Astrocyte (in vitro differentiated cells and primary cell): ENCODE data around the gene S100A1. TPM values are rescaled to one million over a fixed set of nuclear protein-coding genes. Genes with fewer than 3 reads are reported as not detected.

Experiments
- DNase-seq: peaks from one replicate; pipeline ENCODE4 v3.0.0-alpha.2; 2010; ENCODE audit warnings: low read depth
- FAIRE-seq: peaks from 2 replicates; lab custom pipeline; 2011; peaks lifted over from hg19 to GRCh38; lab: Jason Lieb, UNC
- H2AFZ ChIP-seq: 2 replicates; pipeline ENCODE4 v1.6.0; 2012; ENCODE audit warnings: low read depth, low read length, inconsistent platforms
- H3K27ac ChIP-seq: 2 replicates; pipeline ENCODE4 v1.5.1; 2011; ENCODE audit warnings: low read depth, low read length, inconsistent platforms
- H3K27me3 ChIP-seq: 2 replicates; pipeline ENCODE4 v1.6.0; 2011; ENCODE audit warnings: low read length, inconsistent platforms; ENCODE audit not compliant: insufficient read depth
- H3K36me3 ChIP-seq: 2 replicates; pipeline ENCODE4 v1.5.1; 2011; ENCODE audit warnings: low read length, inconsistent platforms; ENCODE audit not compliant: insufficient read depth
- H3K4me1 ChIP-seq: 2 replicates; pipeline ENCODE4 v1.5.1; 2011; ENCODE audit warnings: low read length, inconsistent platforms; ENCODE audit not compliant: insufficient read depth
- H3K4me2 ChIP-seq: 2 replicates; pipeline ENCODE4 v1.6.0; 2012; ENCODE audit warnings: low read length, inconsistent platforms
- H3K4me3 ChIP-seq: 2 replicates; pipeline ENCODE4 v1.5.1; 2011; ENCODE audit warnings: low read depth, mild to moderate bottlenecking, low read length, inconsistent platforms; ENCODE audit not compliant: insufficient read depth
- H3K79me2 ChIP-seq: 2 replicates; pipeline ENCODE4 v1.6.0; 2012; ENCODE audit warnings: mild to moderate bottlenecking, low read length, inconsistent platforms; ENCODE audit not compliant: insufficient read depth
- H3K9ac ChIP-seq: 2 replicates; pipeline ENCODE4 v1.6.0; 2012; ENCODE audit warnings: mild to moderate bottlenecking, low read length, inconsistent platforms
- H3K9me3 ChIP-seq: 2 replicates; pipeline ENCODE4 v1.5.1; 2012; ENCODE audit warnings: low read depth, mild to moderate bottlenecking, low read length, inconsistent platforms; ENCODE audit not compliant: insufficient read depth
- H4K20me1 ChIP-seq: 2 replicates; pipeline ENCODE4 v1.6.0; 2012; ENCODE audit warnings: low read length, inconsistent platforms; ENCODE audit not compliant: insufficient read depth
- H3K27ac Mint-ChIP-seq: one replicate; pipeline ENCODE4 v1.8.0; 2021; ENCODE audit warnings: mild to moderate bottlenecking, mixed read lengths; ENCODE audit not compliant: unreplicated experiment
- H3K27me3 Mint-ChIP-seq: one replicate; pipeline ENCODE4 v1.8.0; 2021; ENCODE audit warnings: low read depth, mixed read lengths; ENCODE audit not compliant: unreplicated experiment
- H3K36me3 Mint-ChIP-seq: one replicate; pipeline ENCODE4 v1.8.0; 2021; ENCODE audit warnings: low read depth, mixed read lengths; ENCODE audit not compliant: unreplicated experiment
- H3K4me1 Mint-ChIP-seq: one replicate; pipeline ENCODE4 v1.8.0; 2021; ENCODE audit warnings: low read depth, mixed read lengths; ENCODE audit not compliant: unreplicated experiment
- H3K4me3 Mint-ChIP-seq: one replicate; pipeline ENCODE4 v1.8.0; 2021; ENCODE audit warnings: mild to moderate bottlenecking, moderate library complexity, mixed read lengths; ENCODE audit not compliant: unreplicated experiment
- H3K9me3 Mint-ChIP-seq: one replicate; pipeline ENCODE4 v1.8.0; 2021; ENCODE audit warnings: mild to moderate bottlenecking, mixed read lengths; ENCODE audit not compliant: unreplicated experiment
- CTCF ChIP-seq: IDR thresholded peaks from 2 replicates; pipeline ENCODE4 v1.5.1; 2011; ENCODE audit warnings: low read depth, mild to moderate bottlenecking, inconsistent platforms, low read length, moderate library complexity; ENCODE audit not compliant: insufficient read depth
- EZH2 ChIP-seq: IDR thresholded peaks from 2 replicates; pipeline ENCODE4 v1.6.1; 2012; ENCODE audit warnings: mild to moderate bottlenecking, low read length, inconsistent platforms; ENCODE audit not compliant: insufficient read depth
- total RNA-seq: library from RNA; stranded (reverse); gene quantifications from 2 replicates; pipeline ENCODE4 v1.2.1, GENCODE V29; 2021

Gene S100A1
- total RNA-seq, 1 donor from 2014 or later = 1.7 TPM

DNA sequence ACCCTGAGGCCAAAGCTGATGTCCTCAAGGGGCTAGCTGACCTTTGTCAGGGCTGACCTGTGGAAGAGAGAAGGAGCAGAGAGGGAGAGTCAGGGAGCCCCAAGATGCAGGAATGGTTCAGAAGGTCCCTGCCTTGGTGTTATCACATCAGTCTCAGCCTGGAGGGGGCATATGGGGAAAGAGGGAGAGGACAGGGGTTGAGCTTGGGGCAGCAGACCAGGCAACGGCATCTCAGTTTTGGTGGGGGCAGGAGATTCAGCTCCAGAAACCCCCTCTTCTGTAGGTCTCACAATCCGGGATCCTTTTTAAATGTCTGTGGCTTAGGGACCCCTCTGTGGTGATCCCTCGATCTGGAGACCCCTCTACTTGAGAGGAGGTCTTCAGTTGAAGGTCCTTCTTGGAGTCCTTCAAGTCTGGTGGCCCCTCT is 1.7 kb upstream of the S100A1 start:
- Histone ChIP-seq H3K9ac (peak overlapping the region; percentile 84), H3K9me3 (no peaks in the 10 kb centered on the region), H3K79me2 (peaks cover 35% of the 10 kb centered on the region), H3K27me3 (no peaks in the 10 kb centered on the region), H3K4me2 (peak overlapping the region; percentile 91), H3K4me1 (peaks cover 30% of the 10 kb centered on the region), H3K36me3 (peaks cover 27% of the 10 kb centered on the region), H4K20me1 (peaks cover 13% of the 10 kb centered on the region), H3K4me3 (peak overlapping the region; percentile 73), H2AFZ (no peak overlapping the region), H3K27ac (peak overlapping the region; percentile 92)
- FAIRE-seq (no peak), DNase-seq (no peak)
- H3K9me3 Mint-ChIP-seq = peaks cover 1% of the 10 kb centered on the region
- H3K4me3 Mint-ChIP-seq = peak overlapping the region; percentile 97
- no peaks in the 10 kb centered on the region for H3K27me3 Mint-ChIP-seq
- TF ChIP-seq EZH2 (no peak), CTCF (no peak)
- peaks cover 41% of the 10 kb centered on the region for H3K4me1 Mint-ChIP-seq
- H3K36me3 Mint-ChIP-seq = peaks cover 11% of the 10 kb centered on the region
- H3K27ac Mint-ChIP-seq = peak overlapping the region; percentile 99

DNA sequence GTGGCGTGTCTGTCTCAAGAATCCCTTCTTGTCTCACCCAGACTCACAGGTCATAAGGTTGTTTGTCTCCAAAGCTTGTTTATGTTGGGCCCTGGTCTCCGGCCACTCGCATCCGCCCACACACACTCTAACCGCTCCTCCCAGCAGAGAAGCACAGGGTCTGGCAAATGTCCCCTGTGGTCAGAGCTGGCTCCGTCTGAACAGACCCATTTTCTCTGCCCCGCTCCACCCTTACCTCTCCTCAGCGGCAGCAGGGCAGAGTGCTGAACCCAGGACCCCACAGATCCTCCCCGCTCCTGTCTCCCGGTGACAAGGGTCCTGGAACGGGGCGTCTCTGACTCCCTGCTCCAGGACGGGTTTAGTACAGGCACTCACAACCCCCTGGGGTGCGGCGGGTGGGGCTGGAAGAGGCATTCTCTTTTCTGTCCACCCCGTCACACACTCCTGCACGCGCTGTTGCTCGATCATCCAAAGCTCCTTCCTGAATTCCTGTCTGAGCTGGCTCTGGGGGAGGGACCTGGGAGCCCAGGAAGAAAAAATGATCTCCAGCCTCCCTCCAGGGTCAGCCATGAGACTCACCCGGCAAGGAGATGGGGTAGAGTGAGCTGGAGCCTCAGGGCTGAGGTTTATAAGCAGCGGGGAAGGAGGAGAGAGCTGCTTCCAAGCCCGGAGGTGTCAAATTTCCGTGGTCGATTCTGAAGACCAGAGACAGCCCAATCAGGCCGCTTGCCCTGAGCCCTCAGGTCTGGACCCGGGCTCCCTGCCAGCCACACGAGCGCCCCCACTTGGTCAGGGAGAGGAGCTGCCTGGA is 1.1 kb upstream of the S100A1 start, which contains the start of gene S100A13:
TSS of gene S100A13 (minus strand) at position 602 of the 811 bp plus-strand sequence. CDS start 1,033 bp downstream, outside the sequence.
- Histone ChIP-seq H3K27ac (peak within 1 kb of the TSS; percentile 92), H3K27me3 (no peaks in the 10 kb centered on the region), H3K36me3 (peaks cover 27% of the 10 kb centered on the region), H3K4me2 (peak within 1 kb of the TSS; percentile 91), H4K20me1 (peaks cover 13% of the 10 kb centered on the region), H3K4me3 (peak within 1 kb of the TSS; percentile 73), H3K9ac (peak within 1 kb of the TSS; percentile 84), H3K9me3 (no peaks in the 10 kb centered on the region), H3K4me1 (peaks cover 30% of the 10 kb centered on the region), H3K79me2 (peaks cover 35% of the 10 kb centered on the region), H2AFZ (peak within 1 kb of the TSS; percentile 61)
- Mint-ChIP-seq H3K9me3 (peaks cover 1% of the 10 kb centered on the region), H3K36me3 (peaks cover 11% of the 10 kb centered on the region), H3K27me3 (no peaks in the 10 kb centered on the region), H3K4me1 (peaks cover 41% of the 10 kb centered on the region), H3K27ac (peak within 1 kb of the TSS; percentile 99), H3K4me3 (peak within 1 kb of the TSS; percentile 97)
- FAIRE-seq (peak; percentile 45), DNase-seq (peak; percentile 92)
- TF ChIP-seq EZH2 (no peak), CTCF (peak; percentile 60)
